Vagina (tissue), 2 donors: Measurements from ENCODE around the gene CERS5.

Experiments
- POLR2A ChIP-seq, 2 donors: fragments of 450-650 bp; IDR thresholded peaks; one replicate each; pipeline ENCODE4 v1.6.1; 2017; ENCODE audit warnings: antibody characterized with exemption in 2 of 2, mild to moderate bottlenecking in 2 of 2, moderate library complexity in 2 of 2
- POLR2AphosphoS5 ChIP-seq, 2 donors: sonication (generic); formaldehyde crosslinking; IDR thresholded peaks; one replicate each; pipeline ENCODE4 v1.9.0; 2017; ENCODE audit warnings: antibody characterized with exemption in 2 of 2, mild to moderate bottlenecking in 2 of 2, low read depth in 1 of 2; ENCODE audit not compliant: insufficient read depth in 1 of 2

GRCh38 chr12:50102646-50103309 is 64.4 kb downstream of the CERS5 start:
- TF ChIP-seq POLR2AphosphoS5 (IDR thresholded peaks at IDR 0.05; ENCODE audit: insufficient read depth in 1 of 2, low read depth in 1 of 2) (no peak), POLR2A (IDR thresholded peaks at IDR 0.05) (no peak)
